HG03025 (cell line): ENCODE data around the gene S100A7.
"Not testable (repeated sequence)": the region's sequence is repeated elsewhere in the genome, so short reads cannot be mapped to it uniquely, and the experiment has no call there.

Experiments
- ATAC-seq: cut with Tn5 transposase; IDR thresholded peaks from one replicate; pipeline ENCODE4 v1.9.1; 2021; ENCODE audit warnings: mild to moderate bottlenecking, moderate library complexity; ENCODE audit not compliant: unreplicated experiment, low FRiP score

The S100A7 gene

GRCh38 chr1:153478047-153478691 lies 17.7 kb upstream of the S100A7 start:
- no peak for ATAC-seq

GRCh38 chr1:153476491-153477093 lies 16.1 kb upstream of the S100A7 start:
- no peak for ATAC-seq

- ATAC-seq, result no peak
These were observed 14.8 kb upstream of the S100A7 start for GRCh38 chr1:153475282-153475681.

GRCh38 chr1:153474347-153474746 lies 13.9 kb upstream of the S100A7 start:
- ATAC-seq, result no peak

GRCh38 chr1:153470707-153471106 lies 10.3 kb upstream of the S100A7 start:
- no peak for ATAC-seq

GRCh38 chr1:153466908-153467307 lies 6.5 kb upstream of the S100A7 start:
- ATAC-seq, result no peak

GRCh38 chr1:153465811-153466636 lies 5.6 kb upstream of the S100A7 start:
- no peak for ATAC-seq

- not testable (repeated sequence) for ATAC-seq
These were observed 2.3 kb upstream of the S100A7 start for GRCh38 chr1:153462741-153463140.

GRCh38 chr1:153459655-153460054 lies 796 bp downstream of the S100A7 start:
- no peak for ATAC-seq

GRCh38 chr1:153456396-153456795 lies 4.1 kb downstream of the S100A7 start:
- no peak for ATAC-seq

GRCh38 chr1:153448851-153449250 lies 11.6 kb downstream of the S100A7 start:
- not testable (repeated sequence) for ATAC-seq

GRCh38 chr1:153447498-153448170 lies 12.8 kb downstream of the S100A7 start:
- no peak for ATAC-seq

- ATAC-seq, result no peak
These were observed 16.4 kb downstream of the S100A7 start for GRCh38 chr1:153444078-153444477.

GRCh38 chr1:153443486-153443885 lies 17.0 kb downstream of the S100A7 start:
- ATAC-seq, result no peak

GRCh38 chr1:153441238-153441755 lies 19.2 kb downstream of the S100A7 start:
- no peak for ATAC-seq

GRCh38 chr1:153439273-153439672 lies 21.2 kb downstream of the S100A7 start:
- no peak for ATAC-seq

- ATAC-seq, result no peak
These were observed 21.9 kb downstream of the S100A7 start for GRCh38 chr1:153438599-153438998.

- ATAC-seq, result no peak
These were observed 23.2 kb downstream of the S100A7 start for GRCh38 chr1:153437236-153437635.

- ATAC-seq, result no peak
These were observed 25.6 kb downstream of the S100A7 start for GRCh38 chr1:153434746-153435455.
